ENCODE measurements around the gene TCF7L2.
A peak's percentile ranks its signal among the peaks of the same experiment; 100 is the strongest.

Gene TCF7L2

DNA sequence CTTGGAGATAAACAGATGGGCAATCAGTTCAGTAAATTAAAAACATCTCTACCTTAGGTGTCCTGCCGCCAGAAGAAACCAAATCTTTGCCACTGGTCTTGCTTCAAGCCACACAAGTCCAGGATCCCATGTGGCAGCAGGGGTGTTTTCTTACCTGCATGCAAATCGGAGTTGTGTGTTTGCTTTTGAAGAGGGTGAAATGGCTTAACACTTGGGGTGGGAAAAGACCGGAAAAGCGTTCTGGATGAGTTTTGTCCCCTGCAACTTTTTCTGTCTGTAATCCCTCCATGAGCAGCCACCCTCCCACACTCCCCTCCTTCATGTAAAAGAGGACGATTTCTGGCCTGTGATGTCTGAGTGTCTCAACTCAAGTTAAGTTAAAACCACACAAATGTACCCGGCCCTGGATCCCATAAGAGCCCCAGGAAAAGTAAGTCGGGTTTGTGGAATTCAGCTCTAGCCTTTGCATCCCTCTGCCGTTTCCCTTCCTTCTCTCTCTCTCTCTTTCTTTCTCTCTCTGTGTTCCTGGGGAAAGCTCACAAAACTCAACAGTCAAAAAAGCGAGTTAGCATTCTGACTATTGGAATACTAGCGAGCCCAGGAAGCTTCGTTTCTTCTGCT lies 178.5 kb downstream of the TCF7L2 start:
- DNase-seq: no peak

DNA sequence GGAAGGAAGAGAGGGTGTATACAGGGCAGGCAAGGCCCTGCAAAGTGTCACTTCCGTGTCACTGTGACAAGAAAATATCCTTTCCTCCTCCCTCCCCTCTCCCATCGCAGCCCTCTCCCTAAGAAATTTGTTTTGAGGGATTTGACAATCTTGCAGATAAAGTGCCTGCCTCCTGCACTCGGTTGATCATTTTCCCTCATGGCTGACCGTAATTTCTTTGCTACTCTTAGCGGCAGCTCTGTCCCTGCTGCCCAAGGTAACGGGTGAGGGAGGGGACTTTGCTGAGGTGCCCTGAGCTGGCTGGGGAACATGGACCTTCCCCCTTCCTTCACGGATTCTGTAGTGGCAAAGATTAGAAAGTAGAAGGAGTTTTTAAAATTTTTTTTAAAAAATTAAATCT lies 179.1 kb downstream of the TCF7L2 start:
- DNase-seq: no peak

DNA sequence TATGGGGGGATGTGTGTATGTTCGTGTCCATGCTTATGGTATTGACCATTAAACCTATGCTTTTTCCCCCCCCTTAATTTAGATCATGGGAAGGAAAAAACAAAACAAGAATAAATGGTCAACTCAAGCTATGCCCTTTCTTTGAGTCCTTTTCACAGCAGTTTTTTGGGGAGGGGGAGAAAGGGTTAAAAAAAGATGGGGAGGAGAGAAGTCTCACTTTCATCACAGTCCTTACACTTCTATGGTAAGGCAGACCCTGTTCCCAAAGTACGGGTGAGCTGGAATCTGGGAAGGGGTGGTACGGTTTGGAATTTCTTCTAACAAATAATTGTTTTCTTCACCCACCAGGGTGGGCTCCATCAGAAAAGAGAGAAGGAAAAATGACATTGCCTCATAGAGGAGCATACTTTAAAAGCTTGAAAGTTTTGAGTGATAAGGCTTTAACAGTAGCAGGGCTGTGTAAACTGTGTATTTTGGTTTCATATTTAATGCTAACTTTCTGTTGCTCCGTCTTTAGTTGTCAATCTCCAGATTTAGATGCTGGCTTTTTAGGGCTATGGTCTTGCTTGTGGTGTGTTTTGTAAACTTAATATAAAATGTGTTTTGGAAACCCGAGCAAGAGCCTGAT lies 180.1 kb downstream of the TCF7L2 start:
- no peak for DNase-seq

DNA sequence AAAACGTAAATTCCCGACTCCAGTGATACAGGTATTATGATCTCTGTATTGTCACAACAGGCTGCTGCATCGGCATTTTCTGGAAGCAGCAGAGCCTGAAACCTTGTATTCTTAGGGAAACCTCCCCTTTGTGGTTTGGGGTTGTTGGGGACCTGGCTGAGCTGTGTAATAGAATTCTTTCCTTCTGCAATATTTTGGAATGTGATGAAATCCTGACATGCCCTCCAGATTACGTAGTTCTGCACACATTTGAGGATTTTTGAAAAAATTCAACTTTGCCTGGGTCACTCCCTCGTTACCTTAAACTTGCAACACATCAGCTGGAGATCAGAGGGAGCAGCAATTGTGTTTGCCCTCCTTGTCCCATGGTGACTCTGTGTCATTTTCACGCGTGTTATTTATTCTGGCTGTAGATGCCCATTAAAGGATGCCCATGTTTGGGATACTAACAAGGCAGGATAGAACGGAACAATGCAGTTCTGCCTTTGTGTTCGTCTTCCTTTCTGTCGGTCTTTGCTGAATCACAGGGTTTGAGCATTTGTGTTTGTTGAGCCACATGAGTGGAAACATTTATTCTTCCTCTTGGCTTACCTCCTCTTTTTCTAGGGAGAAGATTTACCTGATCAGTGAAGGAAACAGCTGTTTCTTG lies 181.7 kb downstream of the TCF7L2 start:
- no peak for DNase-seq

DNA sequence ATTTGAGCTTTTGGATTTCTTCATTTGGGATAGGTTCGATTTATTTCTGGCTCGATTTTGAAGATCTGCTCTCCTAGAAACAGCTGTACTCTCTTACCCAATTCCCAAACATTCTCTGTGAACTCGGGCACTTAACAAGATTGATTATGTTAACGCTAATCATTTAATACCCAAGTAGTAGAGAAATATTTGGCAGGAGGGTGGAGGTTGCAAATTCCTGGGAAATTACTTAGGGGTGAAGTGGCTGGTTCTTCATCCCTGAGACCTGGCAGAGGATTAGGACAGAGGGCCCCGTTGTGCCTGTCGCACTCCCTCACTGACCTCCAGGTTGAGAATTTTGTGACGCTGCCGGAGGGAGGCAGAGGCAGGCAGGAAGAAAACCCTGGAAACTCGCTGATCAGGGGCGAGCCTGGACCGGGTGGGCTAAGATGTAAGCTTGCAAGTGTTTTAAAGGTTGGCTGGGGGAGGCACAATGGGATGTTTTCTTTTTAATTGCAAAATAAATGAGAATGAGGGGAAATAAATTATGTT lies 182.6 kb downstream of the TCF7L2 start:
- no peak for DNase-seq

DNA sequence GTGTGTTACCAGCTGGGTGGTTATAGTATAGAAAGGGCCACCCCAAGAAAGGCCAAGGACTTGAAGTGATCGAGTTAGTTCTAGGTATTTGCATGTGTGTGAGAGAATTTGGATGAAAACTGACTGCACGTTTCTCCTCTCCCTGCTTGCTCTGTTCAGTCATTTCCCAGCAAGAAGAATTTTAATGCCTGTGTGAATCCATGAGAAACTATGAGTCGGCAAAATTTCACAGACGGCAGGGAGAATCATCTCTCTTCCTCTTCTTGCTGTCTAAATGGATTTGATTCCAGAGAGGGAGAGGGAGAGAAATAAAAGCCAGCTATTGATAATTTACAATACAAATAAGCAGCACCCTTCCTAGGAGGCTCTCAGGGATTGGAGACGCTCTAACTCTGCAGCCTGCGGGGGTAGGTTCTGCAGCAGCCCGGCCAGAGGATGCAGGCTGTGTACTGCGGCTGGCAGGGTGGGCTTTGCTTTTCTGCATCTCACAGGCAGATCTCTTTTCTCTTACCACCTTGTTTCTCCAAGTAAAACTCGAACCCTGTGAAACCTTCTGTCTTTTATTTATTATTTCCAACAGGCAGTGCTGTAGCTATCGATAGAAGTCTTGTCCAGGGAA lies 183.6 kb downstream of the TCF7L2 start:
- peak; percentile 30 for DNase-seq

DNA sequence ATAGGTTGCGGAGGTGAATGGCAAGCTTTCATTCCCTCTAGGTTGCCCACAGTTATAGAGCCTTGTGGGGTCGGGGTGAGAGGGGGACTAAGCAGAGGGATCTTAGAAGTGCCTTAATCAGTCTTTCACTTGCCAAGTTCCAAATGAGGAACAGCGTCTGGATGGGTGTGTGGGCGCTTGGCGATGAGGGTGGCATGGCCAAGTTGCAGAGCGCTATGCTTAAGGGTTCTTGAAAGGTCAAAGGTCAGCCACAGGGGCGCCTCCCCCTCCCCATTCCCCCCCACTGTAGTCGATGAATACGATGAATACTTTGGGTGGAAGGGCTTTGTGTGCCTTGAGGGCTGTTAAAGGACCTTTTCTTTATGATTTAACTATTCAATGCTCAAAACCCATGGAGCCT lies 185.0 kb downstream of the TCF7L2 start:
- no peak for DNase-seq

DNA sequence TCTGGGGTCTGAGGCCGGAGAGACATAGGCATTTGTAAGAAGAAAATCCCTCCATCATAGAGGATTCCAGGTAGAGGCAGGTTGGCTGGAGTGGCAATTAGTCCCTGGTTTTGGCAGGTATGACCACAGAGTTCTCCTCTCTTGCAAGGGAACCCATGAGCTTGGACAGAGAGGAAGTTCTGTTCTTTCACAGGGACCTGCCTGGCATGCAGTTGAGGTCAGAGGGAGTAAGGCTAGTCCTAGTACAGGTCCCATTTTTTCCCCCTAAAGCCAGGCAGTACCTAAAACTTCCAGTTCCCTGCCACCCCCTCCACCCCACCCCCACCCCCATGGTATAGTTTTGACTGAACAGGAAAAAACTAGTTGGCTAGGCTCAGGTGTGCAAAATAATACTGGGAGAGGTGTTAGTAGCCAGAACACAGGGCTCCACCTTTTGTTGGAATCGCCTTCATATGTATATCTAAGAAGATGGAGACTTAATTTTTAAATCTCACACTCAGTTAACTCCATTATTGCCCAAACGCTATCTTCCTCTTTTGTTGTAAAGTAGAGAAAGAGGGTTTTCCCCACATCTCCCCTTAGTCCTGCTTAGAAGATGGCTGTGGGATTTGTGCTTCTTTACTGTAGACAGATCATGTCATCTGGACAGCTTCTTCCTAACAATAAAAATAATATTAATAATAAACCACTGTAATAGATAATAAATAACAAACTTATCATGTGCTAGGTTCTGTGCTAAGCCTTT lies 188.1 kb downstream of the TCF7L2 start:
- DNase-seq: no peak

DNA sequence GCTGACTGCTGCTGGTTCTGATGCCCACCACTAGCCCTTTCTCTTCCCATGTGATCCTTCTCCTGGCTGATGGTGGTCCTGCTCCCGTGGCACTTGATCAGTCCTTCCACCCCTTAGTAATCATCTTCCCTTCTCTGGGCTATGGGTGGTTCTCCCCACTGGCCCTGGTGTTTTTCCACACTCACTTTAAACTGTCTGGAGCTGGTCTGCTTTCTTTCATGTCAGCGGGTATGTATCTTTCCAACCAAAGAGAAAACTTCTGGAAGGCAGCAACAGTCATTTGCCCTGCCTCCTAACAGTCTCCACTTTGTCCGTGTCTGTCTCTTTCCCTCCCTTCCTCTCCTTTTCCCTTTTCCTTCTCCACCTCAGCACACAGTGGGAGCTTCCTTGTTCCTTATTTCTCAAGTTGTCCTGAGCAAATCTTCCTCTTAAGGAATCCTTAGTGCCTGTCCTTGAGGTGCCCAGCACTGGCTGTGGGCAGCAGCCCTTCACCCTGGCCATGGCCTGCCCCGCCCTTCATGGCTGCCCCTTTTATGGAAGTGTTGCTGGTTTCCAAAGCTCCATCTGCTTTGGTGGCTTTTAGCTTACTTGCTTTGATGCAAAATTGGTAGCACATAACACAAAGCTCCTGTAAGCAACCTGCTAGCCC lies 189.0 kb downstream of the TCF7L2 start:
- DNase-seq: no peak

DNA sequence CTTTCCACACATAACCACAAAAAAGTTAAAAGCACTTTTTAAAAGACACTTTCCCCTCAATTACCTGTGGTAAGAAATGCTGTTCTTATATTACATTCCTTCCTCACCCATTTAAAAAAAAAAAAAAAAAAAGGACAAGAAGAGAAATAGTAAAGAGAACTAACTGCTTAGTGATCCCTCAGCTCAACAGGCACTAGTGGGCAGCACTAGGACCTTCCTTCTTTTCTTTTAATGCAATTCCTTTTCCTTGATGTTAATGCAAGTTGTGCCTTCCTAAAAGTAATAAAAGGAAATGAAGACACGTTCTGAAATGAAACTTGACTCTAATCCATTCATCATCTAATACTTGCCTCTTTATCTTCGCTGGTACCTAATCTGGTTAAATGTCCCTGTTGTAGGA lies 189.7 kb downstream of the TCF7L2 start:
- DNase-seq: no peak

DNA sequence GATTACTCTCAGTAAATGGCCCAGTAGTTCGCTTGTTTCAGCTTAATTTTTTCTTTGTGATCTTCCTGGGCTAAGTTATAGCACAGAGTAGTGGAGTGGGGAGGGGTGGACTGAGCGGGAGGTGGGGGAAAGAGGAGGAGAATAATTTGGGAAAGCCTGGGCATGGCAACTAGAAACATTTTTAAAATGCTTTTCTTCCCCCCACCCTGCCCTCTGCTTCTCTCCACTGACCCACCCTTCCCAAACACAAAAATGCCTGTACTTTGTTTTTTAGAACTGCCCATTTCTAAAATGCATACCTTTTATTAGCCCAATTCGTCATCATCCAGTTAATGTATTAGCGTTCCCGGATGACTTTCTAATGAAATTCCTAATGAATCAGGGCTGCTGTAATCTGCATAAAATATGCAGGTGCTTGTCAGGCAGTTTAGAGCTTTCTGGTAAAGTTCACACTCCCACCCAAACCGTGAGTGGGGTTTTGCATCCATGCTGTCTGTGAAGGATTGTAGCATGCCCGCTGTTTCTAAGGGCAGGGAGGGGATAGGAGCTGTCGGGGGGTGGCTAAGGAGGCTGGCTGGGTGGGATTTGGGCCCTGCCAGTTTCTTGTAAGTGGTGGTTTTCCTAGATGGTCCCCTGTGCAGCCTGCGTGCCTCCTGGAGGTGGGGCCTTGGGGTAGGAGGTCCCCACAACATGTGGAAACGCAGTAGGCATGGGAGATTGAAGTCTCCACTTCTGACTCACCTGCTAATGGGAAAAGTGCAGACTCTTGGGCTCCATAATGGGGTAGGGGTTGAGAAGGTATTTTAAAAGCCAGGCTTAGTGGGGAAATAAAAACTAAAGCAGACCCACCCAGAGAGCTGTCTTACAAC lies 190.3 kb downstream of the TCF7L2 start:
- no peak for DNase-seq

DNA sequence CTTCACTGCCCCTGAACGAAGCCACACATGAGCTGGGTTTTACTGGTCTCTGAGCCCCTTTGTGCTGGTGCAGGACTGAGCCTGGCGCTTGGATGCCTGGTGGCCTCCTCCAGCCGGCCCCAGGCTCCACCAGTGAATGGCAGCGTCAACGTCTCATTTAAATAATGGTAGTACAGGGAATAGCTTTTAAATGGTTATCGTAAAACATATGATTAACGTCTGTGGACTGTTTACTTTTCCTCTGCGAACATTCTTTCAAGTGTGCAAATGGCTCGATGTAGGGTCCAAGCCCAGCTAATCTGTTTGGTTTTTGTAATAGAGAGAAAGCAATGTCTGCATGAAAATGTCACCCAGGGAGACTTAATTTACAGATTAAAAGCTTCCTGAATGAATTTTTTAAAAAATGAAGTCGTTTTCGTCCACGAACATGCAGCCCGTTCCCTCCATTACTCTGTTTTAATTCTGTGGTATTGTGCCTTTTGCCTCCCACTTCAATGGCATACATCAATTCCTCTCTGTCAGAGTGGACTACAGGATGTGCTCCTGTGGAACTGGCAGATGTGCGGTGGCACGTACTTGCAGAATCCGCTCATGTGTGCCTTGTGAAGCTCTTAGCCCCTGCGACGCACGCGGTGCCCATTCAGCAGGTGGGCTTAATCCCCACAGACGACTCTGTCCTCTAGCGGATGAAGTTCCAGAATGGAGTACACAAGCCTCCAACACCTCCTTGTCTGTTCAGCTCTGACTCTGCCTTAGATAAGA lies 192.7 kb downstream of the TCF7L2 start:
- peak; percentile 34 for DNase-seq

DNA sequence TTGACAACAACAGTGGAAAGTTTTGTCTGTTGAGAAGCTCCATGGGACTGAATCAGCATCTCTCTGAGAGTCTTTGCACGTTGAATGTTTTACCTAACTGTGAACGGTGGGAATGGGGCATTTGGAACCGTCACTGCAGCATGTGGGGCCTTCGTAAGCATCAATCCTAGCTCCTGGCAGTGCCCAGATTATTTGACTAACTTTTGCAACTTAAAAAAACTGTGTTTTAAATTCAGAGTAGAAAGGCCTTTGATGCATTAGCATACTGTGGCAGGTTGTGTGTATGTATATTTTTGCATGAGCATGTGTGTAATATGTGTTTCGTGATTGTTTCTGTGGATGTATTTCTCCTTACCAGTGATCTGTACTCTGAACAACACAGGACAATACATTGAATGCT lies 194.5 kb downstream of the TCF7L2 start:
- no peak for DNase-seq

DNA sequence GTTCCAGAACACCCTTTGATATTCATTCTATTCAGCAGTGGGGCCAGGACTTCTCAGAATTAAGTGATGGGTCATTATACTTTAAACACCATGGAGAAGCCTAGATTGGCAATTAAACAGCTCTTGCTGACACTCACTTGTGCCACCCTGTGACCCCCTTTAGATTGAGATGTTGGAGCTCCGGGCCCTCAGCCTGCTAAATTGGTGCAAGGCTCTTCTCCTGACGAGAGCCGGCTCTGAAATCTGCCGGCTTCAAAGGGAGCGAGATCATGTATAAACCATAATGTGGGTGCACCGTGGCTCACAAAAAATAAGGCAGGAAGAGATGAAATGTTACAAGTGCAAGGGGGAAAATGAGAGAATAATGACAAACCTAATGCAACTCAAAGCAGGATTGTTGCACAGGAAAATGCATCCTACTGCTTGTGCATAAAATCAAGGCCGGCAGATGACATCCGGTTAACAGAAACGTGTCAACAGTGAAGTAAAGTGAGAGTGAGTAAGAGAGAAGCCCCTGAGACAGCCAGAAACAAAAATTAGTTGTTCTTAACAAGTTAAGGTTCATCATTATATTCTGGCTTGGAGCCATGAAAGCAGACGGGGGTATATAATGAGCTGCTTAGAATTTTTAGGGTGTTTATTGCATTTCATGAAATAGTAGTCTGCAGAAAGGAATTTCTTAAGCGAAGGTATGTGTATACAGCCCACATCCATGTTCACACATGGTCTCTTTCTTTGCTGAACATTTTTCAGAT lies 198.2 kb downstream of the TCF7L2 start:
- no peak for DNase-seq

DNA sequence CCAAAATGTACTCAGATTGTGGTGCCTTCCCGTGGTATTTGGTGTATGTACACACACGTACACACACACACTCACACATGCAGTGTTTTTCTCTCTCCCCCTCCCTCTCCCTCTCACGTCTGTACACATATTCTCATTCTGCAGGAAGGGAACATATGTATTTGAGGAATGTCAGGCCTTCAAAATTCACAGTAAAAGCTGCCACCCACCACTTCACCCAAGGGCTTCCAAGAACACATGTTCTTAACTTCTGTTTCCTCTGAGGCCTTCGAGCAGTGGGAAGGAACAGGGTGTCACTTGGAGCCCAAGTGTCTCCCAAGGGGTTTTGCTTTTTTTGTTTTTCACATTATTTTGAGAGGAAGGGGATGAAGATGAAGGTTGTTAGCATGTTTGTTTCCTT lies 198.9 kb downstream of the TCF7L2 start:
- no peak for DNase-seq

DNA sequence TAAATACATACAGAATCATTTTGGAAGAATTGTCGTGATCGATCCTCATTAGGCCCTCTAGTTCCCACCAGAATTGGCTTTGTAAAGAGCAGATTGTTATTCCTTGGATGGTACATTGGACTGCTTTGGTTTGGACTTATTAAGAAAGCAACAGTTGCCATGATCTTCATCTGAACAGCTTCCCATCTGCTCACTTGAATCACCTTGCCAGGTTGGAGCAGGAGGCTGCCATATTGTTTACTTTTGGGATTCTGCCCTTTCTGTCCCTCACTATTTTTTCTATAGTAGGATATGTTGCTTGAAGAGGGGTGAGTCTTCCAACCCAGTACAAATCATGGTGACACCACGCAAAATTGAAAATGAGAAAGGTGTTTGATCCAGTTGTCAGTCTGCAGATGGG lies 199.6 kb downstream of the TCF7L2 start:
- DNase-seq: no peak

DNA sequence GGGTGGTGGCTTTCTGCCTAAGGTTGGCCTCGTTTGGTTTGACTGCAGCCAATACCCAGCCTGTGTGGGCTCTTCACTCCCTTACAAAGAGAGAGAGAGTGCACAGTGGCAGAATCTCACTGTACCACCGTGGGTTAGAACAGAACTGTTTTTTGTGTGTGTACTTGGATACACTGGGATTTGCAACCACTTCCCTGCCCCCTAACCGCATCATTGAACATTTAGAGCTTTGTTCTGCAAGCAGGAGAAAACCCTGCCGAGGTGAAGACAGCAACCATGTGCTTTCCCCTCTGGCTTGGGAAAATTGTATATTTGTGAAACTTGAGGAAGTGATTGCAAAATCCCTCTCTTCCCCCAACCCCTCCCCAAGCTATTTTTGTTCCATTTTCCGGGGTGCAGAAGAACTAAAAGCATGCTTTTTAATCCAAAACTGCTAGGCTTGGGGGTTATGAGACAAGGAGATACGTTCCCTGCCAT lies 201.2 kb downstream of the TCF7L2 start:
- DNase-seq: no peak

DNA sequence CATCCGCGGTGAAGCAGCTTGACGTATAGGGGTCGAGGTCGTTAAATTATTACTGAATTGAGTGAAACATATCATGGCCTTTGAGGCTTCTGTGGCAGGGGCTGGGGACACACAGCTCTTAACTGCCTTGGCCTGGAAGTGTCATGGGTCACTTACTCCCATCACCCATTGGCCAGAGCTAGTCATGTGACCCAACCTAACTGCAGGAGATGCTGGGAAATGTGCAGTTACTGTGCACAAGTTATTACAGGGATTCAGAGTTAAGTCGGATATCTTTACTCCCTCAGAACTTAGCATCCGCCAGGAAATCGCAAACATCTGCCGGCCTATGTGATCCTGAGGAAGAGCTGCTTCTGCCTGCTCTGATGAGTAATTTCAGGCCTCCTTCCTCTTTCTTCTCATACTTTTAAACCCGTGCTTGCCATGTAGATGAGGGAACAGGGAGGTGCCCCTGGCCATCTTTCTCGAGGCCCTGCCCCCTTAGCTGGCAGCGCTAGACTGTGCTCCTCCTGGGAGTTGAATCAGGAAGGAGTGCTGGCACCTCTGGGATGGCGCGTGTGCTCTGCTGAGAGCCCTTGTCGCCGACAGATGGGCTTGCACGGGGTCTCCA lies 203.6 kb downstream of the TCF7L2 start:
- no peak for DNase-seq

DNA sequence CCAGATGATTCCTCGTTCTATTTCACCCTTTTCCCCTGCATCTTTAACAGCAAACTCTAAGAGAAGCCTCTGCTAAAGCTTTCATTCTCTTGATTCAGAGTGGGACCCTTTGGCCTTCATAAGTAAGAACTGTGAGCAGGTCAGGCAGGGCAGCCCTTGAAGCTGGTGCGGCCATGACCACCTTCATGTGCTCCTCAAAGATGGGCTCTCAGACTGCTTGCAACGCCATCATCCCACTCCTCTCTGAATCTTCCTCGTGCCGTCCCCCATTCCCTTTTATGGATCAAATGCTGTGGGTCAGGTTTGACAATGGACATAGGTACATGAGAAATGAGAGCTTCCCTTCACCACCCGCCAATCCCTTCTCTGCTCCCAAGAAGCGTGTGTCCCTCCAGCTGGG lies 207.4 kb downstream of the TCF7L2 start:
- DNase-seq: no peak
